ENCODE results near the gene OST4.

OST4 gene

DNA sequence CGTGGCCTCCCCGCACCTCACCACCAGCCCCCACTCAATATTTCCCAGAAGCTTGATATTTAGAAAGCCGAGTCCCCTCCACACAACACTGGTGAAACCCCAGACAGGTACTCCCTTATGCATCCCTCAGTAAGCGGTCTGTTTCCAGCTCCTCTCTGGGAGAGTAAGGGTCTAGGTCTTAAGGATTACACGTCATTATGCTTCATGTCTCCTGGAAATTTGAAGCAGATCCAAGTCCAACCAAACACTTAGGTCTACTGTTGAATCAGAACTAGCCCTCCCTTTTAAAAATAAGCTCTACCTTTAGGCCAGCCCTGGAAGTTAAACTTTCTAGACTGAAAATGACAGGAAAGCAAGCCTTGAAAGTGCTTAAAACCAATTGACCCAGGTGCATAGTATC lies 1.5 kb upstream of the OST4 start:
- TF ChIP-seq, protein P1, sequence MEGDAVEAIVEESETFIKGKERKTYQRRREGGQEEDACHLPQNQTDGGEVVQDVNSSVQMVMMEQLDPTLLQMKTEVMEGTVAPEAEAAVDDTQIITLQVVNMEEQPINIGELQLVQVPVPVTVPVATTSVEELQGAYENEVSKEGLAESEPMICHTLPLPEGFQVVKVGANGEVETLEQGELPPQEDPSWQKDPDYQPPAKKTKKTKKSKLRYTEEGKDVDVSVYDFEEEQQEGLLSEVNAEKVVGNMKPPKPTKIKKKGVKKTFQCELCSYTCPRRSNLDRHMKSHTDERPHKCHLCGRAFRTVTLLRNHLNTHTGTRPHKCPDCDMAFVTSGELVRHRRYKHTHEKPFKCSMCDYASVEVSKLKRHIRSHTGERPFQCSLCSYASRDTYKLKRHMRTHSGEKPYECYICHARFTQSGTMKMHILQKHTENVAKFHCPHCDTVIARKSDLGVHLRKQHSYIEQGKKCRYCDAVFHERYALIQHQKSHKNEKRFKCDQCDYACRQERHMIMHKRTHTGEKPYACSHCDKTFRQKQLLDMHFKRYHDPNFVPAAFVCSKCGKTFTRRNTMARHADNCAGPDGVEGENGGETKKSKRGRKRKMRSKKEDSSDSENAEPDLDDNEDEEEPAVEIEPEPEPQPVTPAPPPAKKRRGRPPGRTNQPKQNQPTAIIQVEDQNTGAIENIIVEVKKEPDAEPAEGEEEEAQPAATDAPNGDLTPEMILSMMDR (conservative IDR thresholded peaks at IDR 0.05; ENCODE audit: low read depth, low read length), result no peak
- Histone ChIP-seq H3K27me3 (ENCODE audit: insufficient read depth, low read depth) (peaks cover 13% of the 10 kb centered on the region), H3K36me3 (ENCODE audit: insufficient read depth) (no peaks in the 10 kb centered on the region), H3K79me2 (ENCODE audit: insufficient read depth, low read depth) (peaks cover 20% of the 10 kb centered on the region), H3K9ac (no peak overlapping the region), H4K20me1 (ENCODE audit: insufficient read depth) (no peaks in the 10 kb centered on the region), H2AFZ (ENCODE audit: low read depth) (no peak overlapping the region), H3K4me1 (ENCODE audit: low read depth, poor library complexity, severe bottlenecking) (peaks cover 29% of the 10 kb centered on the region), H3K4me2 (no peak overlapping the region), H3K4me3 (IDR thresholded peaks at IDR 0.05; ENCODE audit: insufficient read depth, low read depth, low read length) (no peak overlapping the region), H3K27ac (no peak overlapping the region)

DNA sequence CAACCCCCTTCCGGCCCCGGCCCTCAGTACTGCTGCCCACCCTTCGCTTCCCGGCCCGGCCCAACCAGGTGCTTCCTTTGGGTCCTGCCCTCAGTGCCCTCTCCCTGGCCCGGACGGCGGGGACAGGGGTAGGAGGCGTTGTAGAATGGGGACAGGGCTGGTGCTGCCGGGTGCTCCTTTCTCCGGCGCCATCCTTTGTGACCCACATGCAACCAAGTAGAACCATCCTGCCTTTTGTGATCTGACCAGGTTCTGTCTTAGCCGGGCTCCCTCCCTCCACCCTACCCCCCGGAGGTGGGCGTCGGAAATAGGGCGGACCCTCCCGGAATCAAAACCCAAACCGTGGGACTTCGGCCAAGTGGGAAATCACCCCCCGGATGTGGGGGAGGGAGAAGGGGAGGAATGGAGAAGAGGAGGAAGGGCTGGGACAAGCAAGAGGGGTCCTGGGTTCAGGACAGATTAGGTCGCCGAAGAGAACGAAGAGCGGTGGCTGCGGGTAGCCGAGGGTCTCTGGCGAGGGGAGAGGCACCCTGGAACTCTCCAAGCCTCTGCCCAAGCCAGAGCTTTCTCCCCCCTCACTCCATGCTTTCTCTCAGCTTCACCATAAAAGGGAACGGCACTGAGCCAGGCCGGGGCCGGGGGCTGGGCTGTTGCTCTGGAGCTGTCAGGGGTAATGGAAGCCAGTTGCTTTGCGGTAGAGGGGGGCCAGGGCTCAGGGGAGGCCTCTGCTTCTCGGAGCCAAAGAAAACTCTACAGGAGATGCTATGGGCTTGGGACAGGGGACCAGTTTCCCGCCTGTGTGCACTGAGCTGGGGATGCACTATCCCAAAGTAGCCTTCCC lies 756 bp upstream of the OST4 start:
- TF ChIP-seq, protein P1 (conservative IDR thresholded peaks at IDR 0.05; ENCODE audit: low read depth, low read length), result no peak
- peak overlapping the region; percentile 18; the same call in 1 of the 2 replicates for H3K9ac ChIP-seq
- H3K79me2 ChIP-seq (ENCODE audit: insufficient read depth, low read depth), result peaks cover 20% of the 10 kb centered on the region
- no peaks in the 10 kb centered on the region for H4K20me1 ChIP-seq (ENCODE audit: insufficient read depth)
- no peak overlapping the region for H3K27ac ChIP-seq
- peak overlapping the region; percentile 82 for H3K4me2 ChIP-seq
- peak overlapping the region; percentile 86; the same call in 1 of the 2 replicates for H2AFZ ChIP-seq (ENCODE audit: low read depth)
- peaks cover 6% of the 10 kb centered on the region; the same call in 1 of the 2 replicates for H3K27me3 ChIP-seq (ENCODE audit: insufficient read depth, low read depth)
- H3K36me3 ChIP-seq (ENCODE audit: insufficient read depth), result no peaks in the 10 kb centered on the region
- peaks cover 29% of the 10 kb centered on the region for H3K4me1 ChIP-seq (ENCODE audit: low read depth, poor library complexity, severe bottlenecking)
- peak overlapping the region; percentile 9 for H3K4me3 ChIP-seq (IDR thresholded peaks at IDR 0.05; ENCODE audit: insufficient read depth, low read depth, low read length)

DNA sequence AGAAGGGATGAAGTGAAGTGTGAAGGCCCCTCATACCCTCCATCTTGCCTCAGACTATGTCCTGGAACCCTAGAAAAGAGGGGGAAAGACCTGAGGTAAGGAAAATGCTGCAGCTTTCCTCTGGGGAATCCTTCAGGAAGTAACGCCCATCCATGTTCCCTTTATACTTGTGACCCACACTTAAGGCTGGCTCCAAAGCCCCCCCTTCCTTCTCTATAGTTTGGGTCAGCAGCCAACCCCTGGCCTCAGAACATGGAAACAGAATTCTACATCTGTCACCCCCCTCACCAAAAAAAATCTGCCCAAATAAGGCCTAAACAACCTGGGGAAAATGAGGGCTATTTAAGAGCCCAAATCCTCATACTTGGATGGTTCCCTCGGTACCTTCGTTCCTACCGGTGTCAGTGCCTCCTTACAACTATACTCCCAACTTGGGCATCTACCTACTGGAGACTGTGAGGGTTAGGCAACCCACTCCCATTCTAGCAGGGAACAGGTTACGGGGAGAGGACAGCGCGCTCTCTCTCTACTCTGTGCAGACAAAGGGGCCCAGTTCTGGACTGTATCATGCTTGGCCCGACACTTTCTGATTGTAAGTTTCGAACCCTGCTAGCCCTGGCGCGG lies 689 bp downstream of the OST4 start:
- Histone ChIP-seq H3K4me3 (IDR thresholded peaks at IDR 0.05; ENCODE audit: insufficient read depth, low read depth, low read length) (peak overlapping the region; percentile 67), H3K4me2 (peak overlapping the region; percentile 84), H3K36me3 (ENCODE audit: insufficient read depth) (no peaks in the 10 kb centered on the region), H3K9ac (peak overlapping the region; percentile 45), H3K79me2 (ENCODE audit: insufficient read depth, low read depth) (peaks cover 20% of the 10 kb centered on the region), H2AFZ (ENCODE audit: low read depth) (peak overlapping the region; percentile 69), H3K27me3 (ENCODE audit: insufficient read depth, low read depth) (no peaks in the 10 kb centered on the region), H4K20me1 (ENCODE audit: insufficient read depth) (no peaks in the 10 kb centered on the region), H3K27ac (peak overlapping the region; percentile 16; the same call in 1 of the 2 replicates), H3K4me1 (ENCODE audit: low read depth, poor library complexity, severe bottlenecking) (peaks cover 29% of the 10 kb centered on the region)
- TF ChIP-seq, protein P1 (conservative IDR thresholded peaks at IDR 0.05; ENCODE audit: low read depth, low read length), result no peak

DNA sequence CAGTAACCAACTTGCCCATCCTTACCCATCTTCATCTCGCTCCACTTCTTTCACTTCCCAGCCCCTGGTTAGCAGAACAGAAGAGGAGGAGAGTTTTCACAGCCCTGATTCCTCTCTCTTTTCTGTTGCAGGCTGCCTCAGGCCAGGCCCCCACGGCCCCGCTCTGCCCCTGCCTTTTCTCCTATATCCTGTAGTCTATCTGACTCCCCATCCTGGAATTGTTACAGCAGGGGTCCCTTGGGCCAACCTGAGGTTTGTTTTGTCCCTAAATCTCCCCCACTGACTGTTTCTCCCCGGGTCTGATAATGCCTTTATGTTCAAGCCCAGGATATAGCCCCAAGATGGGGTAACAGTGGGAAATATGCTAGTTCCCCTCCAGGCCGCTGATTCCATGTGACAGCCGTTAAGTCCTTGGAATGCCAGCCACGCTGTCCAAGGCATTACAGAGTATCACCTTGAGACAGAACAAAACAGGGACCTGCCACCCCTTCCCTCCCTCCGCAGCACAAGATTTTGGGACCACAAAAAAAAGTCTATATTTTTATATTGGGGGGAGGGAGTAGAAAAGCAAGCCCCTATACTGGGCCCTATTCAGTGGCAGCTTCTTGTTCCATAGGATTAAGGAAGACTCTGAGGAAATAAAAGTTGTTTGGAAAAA lies 1.4 kb downstream of the OST4 start:
- no peaks in the 10 kb centered on the region for H4K20me1 ChIP-seq (ENCODE audit: insufficient read depth)
- H3K79me2 ChIP-seq (ENCODE audit: insufficient read depth, low read depth), result peaks cover 20% of the 10 kb centered on the region
- H3K36me3 ChIP-seq (ENCODE audit: insufficient read depth), result no peaks in the 10 kb centered on the region
- H3K4me1 ChIP-seq (ENCODE audit: low read depth, poor library complexity, severe bottlenecking), result peaks cover 23% of the 10 kb centered on the region
- no peak overlapping the region for H3K27ac ChIP-seq
- peak overlapping the region; percentile 84 for H3K4me2 ChIP-seq
- no peaks in the 10 kb centered on the region for H3K27me3 ChIP-seq (ENCODE audit: insufficient read depth, low read depth)
- H3K4me3 ChIP-seq (IDR thresholded peaks at IDR 0.05; ENCODE audit: insufficient read depth, low read depth, low read length), result no peak overlapping the region
- H2AFZ ChIP-seq (ENCODE audit: low read depth), result no peak overlapping the region
- TF ChIP-seq, protein P1 (conservative IDR thresholded peaks at IDR 0.05; ENCODE audit: low read depth, low read length), result no peak
- H3K9ac ChIP-seq, result no peak overlapping the region
